Measurements from ENCODE around the gene RAF1. TPM values are rescaled to one million over a fixed set of nuclear protein-coding genes. Genes with fewer than 3 reads are reported as not detected.

The RAF1 gene
- total and polyA plus RNA-seq, 4 donors = 41.4 to 182 (median 80.5) TPM

DNA sequence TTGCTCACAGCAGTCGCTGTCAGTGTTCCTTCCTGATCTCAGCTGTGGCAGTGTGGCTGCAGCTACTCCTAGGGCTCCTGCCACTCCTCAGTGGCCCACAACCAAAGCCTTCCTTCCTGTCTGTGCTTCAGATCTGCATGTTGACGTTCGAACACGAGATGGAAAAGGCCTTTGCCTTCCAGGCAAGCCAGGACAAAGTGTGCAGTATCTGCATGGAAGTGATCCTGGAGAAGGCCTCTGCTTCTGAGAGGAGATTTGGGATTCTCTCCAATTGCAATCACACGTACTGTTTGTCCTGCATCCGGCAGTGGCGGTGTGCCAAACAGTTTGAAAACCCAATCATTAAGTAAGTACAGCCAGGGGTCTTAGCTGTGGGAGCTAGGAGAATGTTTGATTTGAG, 89.3 kb downstream of the RAF1 start:
- no peak overlapping the region for H3K4me3 ChIP-seq
- no peak overlapping the region for H3K27ac ChIP-seq (ENCODE audit: low read depth in 1 of 2, low read length in 1 of 2)
- WGBS, 2 donors = 56 to 62% methylated on average over 7 of the region's 7 CpGs
- no peak for ATAC-seq (ENCODE audit: insufficient read depth, low FRiP score)
- no peaks in the 10 kb centered on the region for H3K9me3 ChIP-seq (ENCODE audit: control insufficient read depth in 4 of 4, insufficient read depth in 3 of 4, low read length in 3 of 4)
- H3K36me3 ChIP-seq (ENCODE audit: control insufficient read depth in 4 of 4, insufficient read depth in 4 of 4, low read length in 4 of 4) = peaks cover 44 to 64% (median 55%) of the 10 kb centered on the region in 4 donors
- H3K9ac ChIP-seq (ENCODE audit: insufficient read depth in 1 of 2, low read length in 2 of 2) = no peak overlapping the region
- peak; percentile 70 to 92 (median 85) for DNase-seq
- H3K4me1 ChIP-seq (ENCODE audit: control insufficient read depth in 5 of 5, insufficient read depth in 5 of 5, low read length in 5 of 5) = peaks cover 0 to 15% (median under 1%) of the 10 kb centered on the region in 5 donors
- no peaks in the 10 kb centered on the region for H3K27me3 ChIP-seq (ENCODE audit: control insufficient read depth in 3 of 3, insufficient read depth in 3 of 3, low read length in 2 of 3)
- TF ChIP-seq, protein P1, sequence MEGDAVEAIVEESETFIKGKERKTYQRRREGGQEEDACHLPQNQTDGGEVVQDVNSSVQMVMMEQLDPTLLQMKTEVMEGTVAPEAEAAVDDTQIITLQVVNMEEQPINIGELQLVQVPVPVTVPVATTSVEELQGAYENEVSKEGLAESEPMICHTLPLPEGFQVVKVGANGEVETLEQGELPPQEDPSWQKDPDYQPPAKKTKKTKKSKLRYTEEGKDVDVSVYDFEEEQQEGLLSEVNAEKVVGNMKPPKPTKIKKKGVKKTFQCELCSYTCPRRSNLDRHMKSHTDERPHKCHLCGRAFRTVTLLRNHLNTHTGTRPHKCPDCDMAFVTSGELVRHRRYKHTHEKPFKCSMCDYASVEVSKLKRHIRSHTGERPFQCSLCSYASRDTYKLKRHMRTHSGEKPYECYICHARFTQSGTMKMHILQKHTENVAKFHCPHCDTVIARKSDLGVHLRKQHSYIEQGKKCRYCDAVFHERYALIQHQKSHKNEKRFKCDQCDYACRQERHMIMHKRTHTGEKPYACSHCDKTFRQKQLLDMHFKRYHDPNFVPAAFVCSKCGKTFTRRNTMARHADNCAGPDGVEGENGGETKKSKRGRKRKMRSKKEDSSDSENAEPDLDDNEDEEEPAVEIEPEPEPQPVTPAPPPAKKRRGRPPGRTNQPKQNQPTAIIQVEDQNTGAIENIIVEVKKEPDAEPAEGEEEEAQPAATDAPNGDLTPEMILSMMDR (IDR thresholded peaks at IDR 0.05; ENCODE audit: control extremely low read depth, extremely low read depth) = no peak

DNA sequence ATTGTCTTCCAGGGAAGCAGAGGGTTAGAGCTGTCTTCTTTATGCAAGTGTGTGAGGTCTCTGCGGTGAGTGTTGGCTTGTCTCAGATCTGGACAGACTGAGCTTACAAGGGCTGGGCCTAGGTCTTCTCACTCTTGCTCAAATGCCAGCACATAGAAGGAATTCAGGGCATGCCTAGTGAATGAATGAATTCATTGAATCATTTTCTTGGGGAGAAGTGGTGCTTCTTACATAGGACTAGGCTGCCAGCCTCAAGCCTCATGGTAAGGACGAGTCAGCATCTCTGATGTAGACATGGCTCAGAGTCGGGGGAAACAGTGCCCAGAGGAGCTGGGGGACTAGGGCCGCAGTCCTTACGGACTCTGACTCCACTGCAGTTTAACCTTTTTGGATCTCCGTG, 89.8 kb downstream of the RAF1 start:
- no peak overlapping the region for H3K4me3 ChIP-seq
- H3K9me3 ChIP-seq (ENCODE audit: control insufficient read depth in 4 of 4, insufficient read depth in 3 of 4, low read length in 3 of 4) = no peaks in the 10 kb centered on the region
- no peaks in the 10 kb centered on the region for H3K27me3 ChIP-seq (ENCODE audit: control insufficient read depth in 3 of 3, insufficient read depth in 3 of 3, low read length in 2 of 3)
- peaks cover 47 to 65% (median 56%) of the 10 kb centered on the region in 4 donors for H3K36me3 ChIP-seq (ENCODE audit: control insufficient read depth in 4 of 4, insufficient read depth in 4 of 4, low read length in 4 of 4)
- ATAC-seq (ENCODE audit: insufficient read depth, low FRiP score) (no peak), DNase-seq (no peak)
- no peak overlapping the region for H3K27ac ChIP-seq (ENCODE audit: low read depth in 1 of 2, low read length in 1 of 2)
- WGBS, 2 donors = 94 to 95% methylated on average over 6 of the region's 6 CpGs
- H3K4me1 ChIP-seq (ENCODE audit: control insufficient read depth in 5 of 5, insufficient read depth in 5 of 5, low read length in 5 of 5) = peaks cover 0 to 15% (median 0%) of the 10 kb centered on the region in 5 donors
- TF ChIP-seq, protein P1 (IDR thresholded peaks at IDR 0.05; ENCODE audit: control extremely low read depth, extremely low read depth) = no peak
- H3K9ac ChIP-seq (ENCODE audit: insufficient read depth in 1 of 2, low read length in 2 of 2) = no peak overlapping the region

- H3K4me3 ChIP-seq = no peak overlapping the region
- H3K27me3 ChIP-seq (ENCODE audit: control insufficient read depth in 3 of 3, insufficient read depth in 3 of 3, low read length in 2 of 3) = no peaks in the 10 kb centered on the region
- ATAC-seq (ENCODE audit: insufficient read depth, low FRiP score) (no peak), DNase-seq (no peak)
- no peak overlapping the region for H3K27ac ChIP-seq (ENCODE audit: low read depth in 1 of 2, low read length in 1 of 2)
- TF ChIP-seq, protein P1 (IDR thresholded peaks at IDR 0.05; ENCODE audit: control extremely low read depth, extremely low read depth) = no peak
- H3K9ac ChIP-seq (ENCODE audit: insufficient read depth in 1 of 2, low read length in 2 of 2) = no peak overlapping the region
- H3K4me1 ChIP-seq (ENCODE audit: control insufficient read depth in 5 of 5, insufficient read depth in 5 of 5, low read length in 5 of 5) = peaks cover 0 to 15% (median 3%) of the 10 kb centered on the region in 5 donors
- H3K36me3 ChIP-seq (ENCODE audit: control insufficient read depth in 4 of 4, insufficient read depth in 4 of 4, low read length in 4 of 4) = peaks cover 47 to 62% (median 50%) of the 10 kb centered on the region in 4 donors
- WGBS, 2 donors = 96% methylated on average over 11 of the region's 11 CpGs
- no peaks in the 10 kb centered on the region for H3K9me3 ChIP-seq (ENCODE audit: control insufficient read depth in 4 of 4, insufficient read depth in 3 of 4, low read length in 3 of 4)
Measured at GRCh38 chr3:12571986-12572385, 91.9 kb downstream of the RAF1 start.

DNA sequence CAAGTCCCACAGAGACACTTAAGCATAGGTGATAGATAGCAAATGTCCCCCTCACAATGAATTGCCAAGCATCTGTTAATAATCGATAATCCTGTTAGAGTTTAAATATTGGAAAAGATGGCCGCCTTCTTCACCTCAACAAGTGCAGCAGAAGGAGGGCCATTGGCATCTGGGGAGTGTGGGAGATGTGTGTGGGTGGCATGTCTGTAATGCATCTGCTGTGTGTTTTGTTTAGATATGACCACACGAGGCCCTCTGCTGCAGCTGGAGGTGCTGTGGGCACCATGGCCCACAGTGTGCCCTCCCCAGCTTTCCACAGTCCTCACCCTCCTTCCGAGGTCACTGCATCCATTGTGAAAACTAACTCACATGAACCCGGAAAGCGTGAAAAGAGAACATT, 94.1 kb downstream of the RAF1 start:
- WGBS, 2 donors = 91 to 92% methylated on average over 6 of the region's 6 CpGs
- H3K4me3 ChIP-seq = no peak overlapping the region
- peaks cover 0 to 11% (median 3%) of the 10 kb centered on the region in 5 donors for H3K4me1 ChIP-seq (ENCODE audit: control insufficient read depth in 5 of 5, insufficient read depth in 5 of 5, low read length in 5 of 5)
- no peak for DNase-seq
- H3K9ac ChIP-seq (ENCODE audit: insufficient read depth in 1 of 2, low read length in 2 of 2) = no peak overlapping the region
- H3K36me3 ChIP-seq (ENCODE audit: control insufficient read depth in 4 of 4, insufficient read depth in 4 of 4, low read length in 4 of 4) = peaks cover 32 to 46% (median 37%) of the 10 kb centered on the region in 4 donors
- TF ChIP-seq, protein P1 (IDR thresholded peaks at IDR 0.05; ENCODE audit: control extremely low read depth, extremely low read depth) = no peak
- ATAC-seq (ENCODE audit: insufficient read depth, low FRiP score) = no peak
- H3K27ac ChIP-seq (ENCODE audit: low read depth in 1 of 2, low read length in 1 of 2) = no peak overlapping the region
- H3K27me3 ChIP-seq (ENCODE audit: control insufficient read depth in 3 of 3, insufficient read depth in 3 of 3, low read length in 2 of 3) = no peaks in the 10 kb centered on the region
- no peaks in the 10 kb centered on the region for H3K9me3 ChIP-seq (ENCODE audit: control insufficient read depth in 4 of 4, insufficient read depth in 3 of 4, low read length in 3 of 4)
